GM21619 (cell line): ENCODE results near the gene PRKG1.

Experiments used
- ATAC-seq: cut with Tn5 transposase; IDR thresholded peaks from one replicate; pipeline ENCODE4 v1.9.1; 2021; ENCODE audit not compliant: unreplicated experiment

The PRKG1 gene

DNA sequence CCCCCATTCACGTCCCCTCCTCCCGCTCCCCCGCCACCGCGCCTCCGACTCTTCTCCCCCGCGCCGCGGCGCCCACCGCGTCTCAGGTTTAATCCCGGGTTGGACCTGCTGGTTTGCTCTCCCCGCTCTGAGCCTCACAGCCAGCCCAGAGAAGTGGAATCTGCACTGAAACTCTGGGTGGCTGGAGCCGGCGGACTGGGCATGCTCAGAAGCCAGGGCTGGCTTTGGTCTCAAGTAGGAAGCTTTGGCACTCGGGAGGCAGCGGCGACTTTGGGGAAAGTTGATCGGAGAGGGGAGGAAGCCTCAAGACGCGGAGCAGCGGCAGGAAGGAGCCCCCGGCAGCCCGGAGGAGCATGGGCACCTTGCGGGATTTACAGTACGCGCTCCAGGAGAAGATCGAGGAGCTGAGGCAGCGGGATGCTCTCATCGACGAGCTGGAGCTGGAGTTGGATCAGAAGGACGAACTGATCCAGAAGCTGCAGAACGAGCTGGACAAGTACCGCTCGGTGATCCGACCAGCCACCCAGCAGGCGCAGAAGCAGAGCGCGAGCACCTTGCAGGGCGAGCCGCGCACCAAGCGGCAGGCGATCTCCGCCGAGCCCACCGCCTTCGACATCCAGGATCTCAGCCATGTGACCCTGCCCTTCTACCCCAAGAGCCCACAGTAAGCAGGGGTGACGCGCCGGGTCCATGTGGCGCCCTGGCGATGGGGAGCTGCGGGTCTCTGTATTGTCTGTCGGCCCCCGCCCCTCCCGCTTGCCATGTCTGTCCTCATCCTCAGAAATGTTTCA, at the start of gene PRKG1:
TSS of gene PRKG1 (plus strand) at position 250 of the 791 bp plus-strand sequence.
- no peak for ATAC-seq

DNA sequence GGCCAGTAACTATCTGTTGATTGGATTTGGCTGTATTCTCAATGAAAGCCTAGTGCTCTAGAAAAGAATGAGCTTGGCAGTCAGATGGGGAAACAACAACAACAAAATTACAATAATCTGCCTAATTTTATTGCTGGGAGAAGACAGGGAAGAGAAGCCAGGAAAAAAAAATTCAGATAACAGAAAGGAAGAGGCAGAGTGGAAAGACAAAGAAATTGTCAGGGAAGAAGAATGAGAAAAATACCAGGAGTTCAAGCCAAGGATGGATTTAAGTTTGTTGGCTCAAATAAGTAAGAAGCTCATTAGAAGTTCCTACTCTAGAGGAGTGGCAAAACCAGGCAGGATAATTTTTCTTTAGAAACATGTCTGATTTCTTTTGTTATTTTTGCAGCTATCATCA, 45.9 kb upstream of the PRKG1 start:
- no peak for ATAC-seq

DNA sequence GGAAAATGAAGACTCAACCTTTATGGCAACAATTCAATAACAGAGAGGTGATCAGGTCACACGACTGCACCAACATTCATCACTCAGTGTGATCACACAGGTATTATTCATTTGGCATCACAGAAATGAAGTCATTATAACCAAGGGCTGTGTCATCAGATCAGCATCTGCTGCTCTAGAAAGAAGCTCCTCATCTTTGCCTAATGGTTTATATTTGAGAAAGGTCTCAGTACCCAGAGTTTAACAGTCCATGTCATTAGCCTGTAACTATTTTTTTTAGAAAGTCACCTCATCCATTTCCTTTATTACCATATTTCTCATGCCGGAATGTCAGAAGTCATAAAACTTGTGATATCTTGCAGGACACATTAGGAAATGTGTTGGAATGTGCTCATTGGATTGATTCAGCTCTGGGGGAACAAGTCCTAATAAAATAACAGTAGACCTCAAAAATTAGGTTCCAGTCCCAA, 45.1 kb upstream of the PRKG1 start:
- ATAC-seq, result no peak

DNA sequence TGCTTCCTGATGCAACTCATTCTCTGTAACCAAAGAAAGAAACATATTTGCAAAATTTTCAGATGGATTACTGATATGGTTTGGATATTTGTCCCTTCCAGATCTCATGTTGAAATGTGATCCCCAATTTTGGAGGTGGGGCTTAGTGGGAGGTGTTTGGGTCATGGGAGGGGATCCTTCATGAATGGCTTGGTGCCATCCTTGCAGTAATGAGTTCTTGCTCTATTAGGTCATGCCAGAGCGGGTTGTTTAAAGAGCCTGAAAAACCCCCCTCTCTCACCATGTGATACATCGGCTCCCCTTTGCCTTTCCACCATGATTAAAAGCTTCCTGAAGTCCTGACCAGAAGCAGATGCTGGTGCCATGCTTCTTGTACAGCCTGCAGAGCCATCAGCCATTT, 43.8 kb upstream of the PRKG1 start:
- no peak for ATAC-seq

GRCh38 chr10:51031950-51032349, 42.3 kb upstream of the PRKG1 start:
- no peak for ATAC-seq

DNA sequence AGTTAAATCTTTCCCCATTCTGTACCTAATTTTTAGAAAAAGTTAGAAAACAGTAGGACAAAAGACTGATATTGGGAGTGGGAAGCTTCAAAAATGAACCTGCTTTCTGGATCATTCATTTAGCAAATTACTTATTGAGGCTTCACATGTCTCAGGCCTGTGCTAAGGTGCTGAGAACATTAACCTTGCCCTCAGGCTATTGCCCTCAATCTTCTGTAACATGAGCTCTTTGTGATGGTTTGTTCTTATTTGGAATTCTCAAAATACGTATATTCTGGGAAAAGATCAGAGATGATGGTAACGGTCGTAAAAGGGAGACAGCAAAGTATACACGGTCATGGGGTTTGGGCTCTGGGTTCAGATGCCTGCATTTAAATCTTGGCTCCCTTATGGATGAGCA, 39.5 kb upstream of the PRKG1 start:
- ATAC-seq, result no peak

DNA sequence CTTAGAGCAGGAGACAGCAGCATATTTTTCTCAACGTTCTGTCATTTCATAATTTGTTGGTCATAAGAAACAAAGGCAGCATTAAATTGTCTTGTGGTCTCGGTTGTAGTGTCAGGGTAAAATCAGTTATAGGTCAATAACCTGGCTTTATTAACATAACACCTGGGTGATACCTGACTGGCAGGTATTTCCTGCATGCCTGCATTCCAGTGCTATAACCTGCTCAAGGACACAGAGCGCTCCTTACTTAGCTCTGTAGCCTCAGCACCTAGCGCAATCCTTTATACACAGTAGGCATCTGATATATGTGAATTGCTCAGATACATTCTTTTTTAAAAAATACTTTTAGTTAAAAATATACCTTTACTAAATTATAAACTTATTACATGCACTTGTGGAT, 38.9 kb upstream of the PRKG1 start:
- no peak for ATAC-seq

GRCh38 chr10:51045871-51046270, 28.4 kb upstream of the PRKG1 start:
- ATAC-seq, result no peak

DNA sequence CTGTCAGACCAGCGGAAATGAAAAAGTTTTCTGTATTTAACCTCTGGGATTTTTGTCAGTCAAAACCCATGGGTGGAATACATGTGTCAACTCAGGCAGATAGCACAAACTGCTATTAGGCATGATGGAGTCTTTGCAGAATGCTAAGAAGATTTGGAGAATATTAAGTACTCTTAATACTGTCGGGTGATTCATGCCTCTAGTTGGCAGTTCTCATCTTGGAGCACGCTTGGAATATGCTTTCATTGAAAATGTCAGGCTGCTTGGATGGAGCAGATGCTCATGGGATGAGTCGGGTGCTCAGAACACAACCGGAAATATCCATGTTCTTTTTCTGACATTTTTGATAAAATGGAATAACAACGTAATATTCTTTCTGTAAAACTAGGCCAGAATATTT, 27.6 kb upstream of the PRKG1 start:
- no peak for ATAC-seq

DNA sequence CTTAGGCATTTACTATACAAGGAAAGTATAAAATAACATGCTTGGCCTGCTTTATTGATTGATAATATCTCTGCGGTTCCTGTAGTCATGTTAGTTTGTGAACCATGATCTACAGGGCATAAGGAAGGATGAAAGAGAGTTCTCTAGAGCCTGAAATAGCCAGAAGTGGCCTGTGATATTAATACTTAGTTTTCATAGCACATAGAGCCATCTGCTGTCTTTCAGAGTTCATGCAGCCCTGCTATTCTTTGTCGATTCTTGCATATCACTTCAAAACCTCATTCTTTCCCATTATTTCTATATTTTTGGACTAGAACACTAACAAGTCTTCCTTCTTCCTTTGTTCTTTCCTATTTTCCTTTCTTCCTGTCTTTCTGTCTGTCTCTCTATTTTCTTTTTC, 26.4 kb upstream of the PRKG1 start:
- ATAC-seq, result no peak

DNA sequence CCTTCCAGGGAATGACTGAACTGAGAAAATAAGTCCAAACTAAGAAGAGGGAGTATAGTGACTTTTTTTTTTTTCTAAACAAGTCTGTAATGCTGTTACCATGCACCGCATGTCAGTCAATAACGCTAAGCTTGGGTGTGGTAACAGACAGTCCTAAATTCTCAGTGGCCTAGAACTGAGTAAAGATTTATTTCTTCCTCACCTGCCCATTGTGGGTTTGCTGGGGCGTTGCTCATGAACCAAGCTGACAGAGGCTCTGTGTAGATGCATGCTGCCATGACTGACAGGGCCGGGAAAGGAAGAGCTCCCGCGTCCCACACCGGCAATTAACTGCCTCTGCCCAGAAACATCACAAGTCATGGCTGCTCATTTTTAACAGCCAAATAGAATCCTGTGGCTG, 25.5 kb upstream of the PRKG1 start:
- ATAC-seq, result no peak

GRCh38 chr10:51052163-51052562, 22.1 kb upstream of the PRKG1 start:
- ATAC-seq, result no peak

GRCh38 chr10:51057925-51058324, 16.4 kb upstream of the PRKG1 start:
- ATAC-seq, result no peak

DNA sequence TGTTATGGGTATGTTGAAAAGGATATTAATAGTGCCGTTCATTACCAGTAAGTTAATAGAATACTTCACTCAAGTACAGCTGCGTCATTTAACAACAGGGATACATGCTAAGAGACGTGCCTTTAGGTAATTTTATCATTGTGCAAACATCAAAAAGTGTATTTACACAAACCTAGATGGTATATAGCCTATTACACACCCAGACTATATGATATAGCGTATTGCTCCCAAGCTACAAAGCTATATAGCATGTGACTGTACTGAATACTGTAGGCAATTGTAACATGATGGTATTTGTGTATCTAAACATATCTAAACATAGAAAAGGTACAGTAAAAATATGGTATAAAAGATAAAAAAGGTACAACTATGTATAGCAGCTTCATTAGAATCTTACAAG, 11.1 kb upstream of the PRKG1 start:
- no peak for ATAC-seq

DNA sequence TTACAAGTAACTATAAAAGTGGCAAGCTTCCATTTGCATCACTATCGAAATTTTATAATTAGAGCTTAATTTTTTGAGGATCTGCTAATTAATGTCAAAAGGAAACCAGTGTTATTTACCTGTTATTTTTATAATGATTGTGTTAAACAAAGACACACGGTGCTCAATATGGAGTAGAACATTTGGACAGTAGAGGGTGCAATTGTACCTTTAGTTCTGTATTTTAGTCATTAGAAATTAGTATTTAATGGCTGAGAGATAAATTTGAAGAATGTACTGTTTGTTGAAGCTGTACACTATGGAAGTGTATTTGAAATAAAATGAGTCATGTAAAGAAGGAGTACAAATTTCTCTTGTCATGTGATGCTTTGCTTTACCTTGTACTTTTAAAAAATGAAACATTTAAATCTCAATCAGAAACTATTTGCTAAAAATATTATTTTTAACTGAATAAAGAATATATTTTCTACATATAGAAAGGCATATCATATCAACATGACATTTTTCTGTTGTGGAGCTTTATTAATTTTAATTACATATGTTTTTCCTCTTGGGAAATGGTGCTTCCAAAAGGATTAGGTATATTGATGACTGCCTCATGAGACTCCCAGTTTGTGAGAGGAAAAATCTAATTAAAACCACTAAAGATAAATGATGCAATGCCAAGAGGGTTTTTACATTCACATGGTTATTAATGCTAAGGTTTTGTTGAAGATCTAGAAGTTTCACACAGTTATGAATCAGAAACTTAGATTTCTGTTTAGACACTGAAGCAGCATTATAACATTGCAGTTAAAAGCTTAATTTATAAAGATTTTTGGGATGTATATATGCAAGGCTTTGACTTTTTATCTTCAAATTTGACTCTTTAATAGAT, 10.4 kb upstream of the PRKG1 start:
- ATAC-seq, result no peak

DNA sequence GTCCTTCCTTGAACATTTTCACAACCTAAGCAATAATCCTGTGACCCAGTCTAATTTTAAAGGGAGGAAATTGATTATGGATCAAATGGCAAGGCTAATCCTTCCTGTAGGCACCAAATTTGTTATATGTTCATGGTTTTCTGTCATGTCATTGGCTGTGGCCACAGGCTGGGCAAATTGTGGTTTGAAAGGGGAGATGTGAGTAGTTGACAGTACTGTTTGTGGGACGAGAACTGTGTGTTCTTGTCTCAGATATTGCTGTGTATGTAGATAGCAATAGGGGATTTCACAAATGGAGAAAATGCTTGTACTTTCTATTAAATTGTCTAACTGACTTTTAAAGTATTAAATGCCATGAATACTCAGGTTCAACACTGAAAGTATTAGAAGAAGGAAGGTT, 8.1 kb upstream of the PRKG1 start:
- no peak for ATAC-seq

DNA sequence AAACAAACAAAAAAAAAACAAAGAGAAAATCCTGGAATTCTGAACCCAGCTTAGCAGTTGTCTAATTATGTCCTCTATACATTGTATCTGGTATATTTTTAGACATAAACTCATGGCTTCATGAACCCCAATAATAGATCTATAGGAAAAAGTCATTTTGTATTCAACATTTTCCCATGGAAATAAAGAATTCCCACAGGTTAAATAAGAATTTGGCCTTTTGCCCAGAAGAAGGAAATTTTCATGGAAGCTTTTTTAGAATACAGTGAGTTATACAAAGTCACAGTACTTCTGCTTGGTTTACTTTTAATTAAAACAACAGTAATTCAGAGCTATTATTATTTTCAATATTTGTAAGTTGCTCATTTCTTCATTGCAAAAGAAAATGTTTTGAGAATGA, 2.1 kb upstream of the PRKG1 start:
- ATAC-seq, result no peak

DNA sequence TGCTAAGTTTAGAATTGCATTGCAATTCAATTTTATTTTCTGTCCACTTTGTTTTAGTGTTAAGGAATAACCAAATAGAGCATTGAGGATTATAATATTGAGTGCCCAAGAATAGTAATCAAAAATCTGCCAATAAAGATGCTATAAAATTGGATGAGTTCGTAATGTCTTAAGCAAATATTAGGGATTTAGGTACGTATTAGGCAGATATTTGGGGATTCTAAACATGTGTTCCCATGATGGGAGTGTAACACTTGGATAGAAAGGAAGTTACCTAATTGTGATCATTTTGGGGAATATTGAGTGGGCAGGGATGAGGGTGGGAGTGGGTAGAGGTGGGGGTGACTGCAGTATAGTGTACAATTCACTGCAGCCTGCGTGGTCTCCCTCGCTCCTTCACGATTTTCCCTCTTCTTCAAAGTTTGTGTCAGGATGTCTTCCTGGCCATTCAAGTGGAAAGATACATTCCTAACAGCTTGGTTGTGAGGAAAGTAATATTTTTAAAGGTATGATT, 1.3 kb upstream of the PRKG1 start:
- ATAC-seq, result no peak

- ATAC-seq, result no peak
Measured at GRCh38 chr10:51073453-51074237, 642 bp upstream of the PRKG1 start.

DNA sequence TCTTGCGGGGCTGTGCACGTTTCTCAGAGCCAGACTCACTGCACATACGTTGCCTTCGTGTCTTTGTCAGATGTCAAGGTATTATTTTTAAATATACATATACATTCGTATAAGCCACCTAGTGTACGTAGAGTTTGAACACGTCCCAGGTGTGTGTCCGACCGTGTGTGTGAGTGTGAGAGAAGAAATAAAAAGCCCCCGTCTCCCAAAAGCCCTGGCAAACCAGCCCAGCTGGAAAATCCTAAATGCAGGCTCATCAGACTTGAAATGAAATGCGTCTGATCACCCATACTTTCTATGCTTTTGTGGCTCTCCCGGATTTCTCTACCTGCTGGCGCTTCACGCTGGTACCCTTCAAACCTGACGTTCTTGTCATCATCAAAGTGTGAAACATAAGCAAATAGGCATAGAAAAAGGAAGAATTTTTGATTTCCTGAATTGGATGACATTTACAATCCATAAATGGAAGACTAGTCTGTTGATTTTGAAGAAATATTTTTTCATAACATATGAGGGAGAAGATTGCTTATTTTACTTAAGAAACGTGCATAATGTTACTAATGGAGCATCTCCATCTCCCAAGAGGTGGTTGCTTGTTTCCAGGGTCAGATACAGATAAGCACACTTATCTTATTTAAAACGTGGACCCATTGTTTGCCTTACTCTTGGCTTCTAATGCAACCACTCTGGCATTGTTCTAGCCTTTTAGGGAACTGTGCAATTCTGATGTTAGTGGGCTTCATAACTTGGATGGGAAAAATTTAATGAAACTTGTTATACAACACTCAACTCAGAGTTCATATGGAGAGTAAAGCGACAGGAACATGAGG, 971 bp downstream of the PRKG1 start:
- ATAC-seq, result no peak
